Neuron (in vitro differentiated cells): ENCODE measurements around the gene CHKB.

Experiments used
- H2AFZ ChIP-seq: one replicate; pipeline ENCODE4 v1.6.1; 2013; ENCODE audit warnings: low read depth, mild to moderate bottlenecking, inconsistent platforms, low read length, moderate library complexity
- H3K27me3 ChIP-seq: one replicate; pipeline ENCODE4 v1.6.1; 2013; ENCODE audit warnings: low read length; ENCODE audit not compliant: insufficient read depth
- H3K36me3 ChIP-seq: one replicate; pipeline ENCODE4 v1.6.1; 2013; ENCODE audit warnings: low read length; ENCODE audit not compliant: insufficient read depth
- H3K4me1 ChIP-seq: one replicate; pipeline ENCODE4 v1.6.1; 2013; ENCODE audit warnings: low read length; ENCODE audit not compliant: insufficient read depth
- H3K4me3 ChIP-seq: 2 replicates; pipeline ENCODE4 v1.5.1; 2013; ENCODE audit warnings: mild to moderate bottlenecking, low read length, moderate library complexity
- H3K9me3 ChIP-seq: one replicate; pipeline ENCODE4 v1.6.1; 2013; ENCODE audit warnings: low read length

CHKB gene

GRCh38 chr22:50579752-50580151, 2.9 kb downstream of the CHKB start:
- Histone ChIP-seq H3K9me3 (no peaks in the 10 kb centered on the region), H3K36me3 (peaks cover 34% of the 10 kb centered on the region), H3K4me3 (no peak overlapping the region), H3K4me1 (peaks cover 13% of the 10 kb centered on the region), H3K27me3 (no peaks in the 10 kb centered on the region), H2AFZ (no peak overlapping the region)

- Histone ChIP-seq H3K4me1 (peaks cover 13% of the 10 kb centered on the region), H3K4me3 (no peak overlapping the region), H2AFZ (no peak overlapping the region), H3K27me3 (no peaks in the 10 kb centered on the region), H3K36me3 (peaks cover 34% of the 10 kb centered on the region), H3K9me3 (no peaks in the 10 kb centered on the region)
Observed at GRCh38 chr22:50578776-50579310, 3.8 kb downstream of the CHKB start.

- Histone ChIP-seq H2AFZ (no peak within 1 kb of the TSS), H3K4me1 (peaks cover 8% of the 10 kb centered on the region), H3K4me3 (no peak within 1 kb of the TSS), H3K27me3 (no peaks in the 10 kb centered on the region), H3K36me3 (peaks cover 36% of the 10 kb centered on the region), H3K9me3 (no peaks in the 10 kb centered on the region)
Observed at GRCh38 chr22:50577987-50578775, 4.5 kb downstream of the CHKB start, which contains the start of gene CPT1B. TSS of gene CPT1B (minus strand) at chr22:50578427. CDS start at chr22:50577915, 512 bp downstream.

GRCh38 chr22:50577697-50577986, 5.0 kb downstream of the CHKB start:
- Histone ChIP-seq H3K4me1 (peaks cover 8% of the 10 kb centered on the region), H3K9me3 (no peaks in the 10 kb centered on the region), H2AFZ (no peak overlapping the region), H3K36me3 (peaks cover 41% of the 10 kb centered on the region), H3K4me3 (no peak overlapping the region), H3K27me3 (no peaks in the 10 kb centered on the region)

- H3K9me3 ChIP-seq = no peaks in the 10 kb centered on the region
- H3K27me3 ChIP-seq = no peaks in the 10 kb centered on the region
- H2AFZ ChIP-seq = no peak overlapping the region
- peaks cover 47% of the 10 kb centered on the region for H3K36me3 ChIP-seq
- H3K4me3 ChIP-seq = no peak overlapping the region
- H3K4me1 ChIP-seq = peaks cover 8% of the 10 kb centered on the region
Observed at GRCh38 chr22:50576806-50577696, 5.6 kb downstream of the CHKB start.

- Histone ChIP-seq H3K36me3 (peaks cover 53% of the 10 kb centered on the region), H3K4me1 (no peaks in the 10 kb centered on the region), H3K4me3 (no peak overlapping the region), H3K9me3 (no peaks in the 10 kb centered on the region), H3K27me3 (no peaks in the 10 kb centered on the region), H2AFZ (no peak overlapping the region)
Observed at GRCh38 chr22:50576070-50576469, 6.6 kb downstream of the CHKB start.

- Histone ChIP-seq H3K9me3 (no peaks in the 10 kb centered on the region), H3K4me3 (no peak overlapping the region), H3K27me3 (no peaks in the 10 kb centered on the region), H2AFZ (no peak overlapping the region), H3K4me1 (no peaks in the 10 kb centered on the region), H3K36me3 (peaks cover 55% of the 10 kb centered on the region)
Observed at GRCh38 chr22:50575426-50575941, 7.2 kb downstream of the CHKB start.

- no peaks in the 10 kb centered on the region for H3K4me1 ChIP-seq
- no peaks in the 10 kb centered on the region for H3K9me3 ChIP-seq
- no peaks in the 10 kb centered on the region for H3K27me3 ChIP-seq
- no peak overlapping the region for H3K4me3 ChIP-seq
- peaks cover 55% of the 10 kb centered on the region for H3K36me3 ChIP-seq
- H2AFZ ChIP-seq = no peak overlapping the region
Observed at GRCh38 chr22:50574383-50574755, 8.3 kb downstream of the CHKB start.

- no peaks in the 10 kb centered on the region for H3K4me1 ChIP-seq
- H3K4me3 ChIP-seq = no peak overlapping the region
- H2AFZ ChIP-seq = no peak overlapping the region
- no peaks in the 10 kb centered on the region for H3K27me3 ChIP-seq
- H3K36me3 ChIP-seq = peaks cover 55% of the 10 kb centered on the region
- no peaks in the 10 kb centered on the region for H3K9me3 ChIP-seq
Observed at GRCh38 chr22:50573491-50574382, 8.9 kb downstream of the CHKB start.

- peaks cover 55% of the 10 kb centered on the region for H3K36me3 ChIP-seq
- H3K9me3 ChIP-seq = no peaks in the 10 kb centered on the region
- no peaks in the 10 kb centered on the region for H3K4me1 ChIP-seq
- no peak overlapping the region for H3K4me3 ChIP-seq
- no peak overlapping the region for H2AFZ ChIP-seq
- no peaks in the 10 kb centered on the region for H3K27me3 ChIP-seq
Observed at GRCh38 chr22:50572965-50573364, 9.7 kb downstream of the CHKB start.

GRCh38 chr22:50571264-50572175, 11.1 kb downstream of the CHKB start:
- no peak overlapping the region for H3K4me3 ChIP-seq
- H3K36me3 ChIP-seq = peaks cover 61% of the 10 kb centered on the region
- H3K9me3 ChIP-seq = no peaks in the 10 kb centered on the region
- H3K27me3 ChIP-seq = no peaks in the 10 kb centered on the region
- H3K4me1 ChIP-seq = no peaks in the 10 kb centered on the region
- H2AFZ ChIP-seq = no peak overlapping the region

GRCh38 chr22:50570861-50571260, 11.8 kb downstream of the CHKB start:
- no peaks in the 10 kb centered on the region for H3K27me3 ChIP-seq
- no peaks in the 10 kb centered on the region for H3K4me1 ChIP-seq
- no peak overlapping the region for H2AFZ ChIP-seq
- H3K36me3 ChIP-seq = peaks cover 59% of the 10 kb centered on the region
- H3K4me3 ChIP-seq = no peak overlapping the region
- H3K9me3 ChIP-seq = no peaks in the 10 kb centered on the region
